Measurements from ENCODE around the gene SELENOV. TPM values are rescaled to one million over a fixed set of nuclear protein-coding genes. Genes with fewer than 3 reads are reported as not detected.

The SELENOV gene
- total RNA-seq, 1 experiment from 2014 or later: 0.80 TPM

- Histone ChIP-seq H3K4me1 (ENCODE audit: control insufficient read depth, insufficient read depth, low read length) (peaks cover 20% of the 10 kb centered on the region), H3K27me3 (ENCODE audit: control insufficient read depth, insufficient read depth, low read length) (peaks cover 8% of the 10 kb centered on the region), H3K9me3 (ENCODE audit: control insufficient read depth, insufficient read depth, low read depth, low read length) (no peaks in the 10 kb centered on the region), H3K4me3 (ENCODE audit: low read depth in 2 of 2, low read length in 2 of 2) (peak overlapping the region; percentile 28 to 52), H3K27ac (ENCODE audit: low read length) (peak overlapping the region; percentile 2; the same call in 1 of the 2 replicates), H3K36me3 (ENCODE audit: control insufficient read depth, insufficient read depth, low read length) (no peaks in the 10 kb centered on the region)
- intact Hi-C loops (cut with micrococcal nuclease; ENCODE audit: unreplicated experiment): no loop called here
- no peak for TF ChIP-seq REST (IDR thresholded peaks at IDR 0.05; ENCODE audit: insufficient read depth in 1 of 2, low read depth in 2 of 2, low read length in 1 of 2)
- TF ChIP-seq TCF7L2 (IDR thresholded peaks at IDR 0.05; ENCODE audit: low read depth, low read length): no peak
- no peak for TF ChIP-seq CTCF (IDR thresholded peaks at IDR 0.05)
- no peak for TF ChIP-seq SIN3A (IDR thresholded peaks at IDR 0.05; ENCODE audit: borderline replicate concordance, insufficient read depth, low read depth, low read length)
- in situ Hi-C loops (cut with HindIII; ENCODE audit: low pct_unique_long_range_greater_than_20kb, low sequenced_read_pairs): no loop called here
- BruUV-seq (replicated peaks): no TSS peak
- ATAC-seq: no peak; the same call in 1 of the 2 replicates
- no peak for DNase-seq (ENCODE audit: low read depth, low spot score)
- CTCF ChIA-PET: interaction anchor here (0.6 to 4.9 kb wide), 36 partner anchors 9 to 425 kb away, joined by 3 to 130 read pairs (median 5); partner anchors contain the start of genes DYRK1B, EID2, EID2B and MED29
- POLR2A ChIA-PET: interaction anchor here (0.6 to 6.6 kb wide), 30 partner anchors 9 to 827 kb away, joined by 3 to 66 read pairs (median 5); partner anchors contain the start of genes EID2B, PSMC4, RPS16 and SAMD4B
These were observed 17.3 kb upstream of the SELENOV start for GRCh38 chr19:39497701-39497995.

- peaks cover 20% of the 10 kb centered on the region for H3K4me1 ChIP-seq (ENCODE audit: control insufficient read depth, insufficient read depth, low read length)
- intact Hi-C loops (cut with micrococcal nuclease; ENCODE audit: unreplicated experiment) (loop anchor here (2.0 kb wide), 2 partner anchors 35 to 57 kb away; partner anchors contain the start of gene EID2B), in situ Hi-C loops (cut with HindIII; ENCODE audit: low pct_unique_long_range_greater_than_20kb, low sequenced_read_pairs) (no loop called here)
- ChIA-PET CTCF (interaction anchor here (0.6 to 4.9 kb wide), 45 partner anchors 8 to 822 kb away, joined by 3 to 130 read pairs (median 5); partner anchors contain the start of genes DYRK1B, EID2, EID2B and FBL), POLR2A (interaction anchor here (0.5 to 6.6 kb wide), 38 partner anchors 8 to 827 kb away, joined by 3 to 66 read pairs (median 6); partner anchors contain the start of genes EID2B, PSMC4, RPS16 and SAMD4B)
- TF ChIP-seq TCF7L2 (IDR thresholded peaks at IDR 0.05; ENCODE audit: low read depth, low read length) (no peak), REST (IDR thresholded peaks at IDR 0.05; ENCODE audit: insufficient read depth in 1 of 2, low read depth in 2 of 2, low read length in 1 of 2) (no peak), CTCF (IDR thresholded peaks at IDR 0.05) (no peak), POLR2AphosphoS5 (IDR thresholded peaks at IDR 0.05; ENCODE audit: low read depth, low read length) (no peak), SIN3A (IDR thresholded peaks at IDR 0.05; ENCODE audit: borderline replicate concordance, insufficient read depth, low read depth, low read length) (no peak)
- BruUV-seq (replicated peaks): no TSS peak
- no peaks in the 10 kb centered on the region for H3K36me3 ChIP-seq (ENCODE audit: control insufficient read depth, insufficient read depth, low read length)
- DNase-seq (ENCODE audit: low read depth, low spot score): peak; percentile 99
- peaks cover 8% of the 10 kb centered on the region for H3K27me3 ChIP-seq (ENCODE audit: control insufficient read depth, insufficient read depth, low read length)
- peak overlapping the region; percentile 28 to 52 for H3K4me3 ChIP-seq (ENCODE audit: low read depth in 2 of 2, low read length in 2 of 2)
- peak; percentile 75 for ATAC-seq
- no peaks in the 10 kb centered on the region for H3K9me3 ChIP-seq (ENCODE audit: control insufficient read depth, insufficient read depth, low read depth, low read length)
- H3K27ac ChIP-seq (ENCODE audit: low read length): peak overlapping the region; percentile 2
These were observed 16.7 kb upstream of the SELENOV start for GRCh38 chr19:39497996-39498797.
